G401 (cell line): Measurements from ENCODE around the gene FOXL2. TPM values are rescaled to one million over a fixed set of nuclear protein-coding genes. Genes with fewer than 3 reads are reported as not detected.

Experiments used
- DNase-seq: peaks from one replicate; pipeline ENCODE4 v3.0.0-alpha.2; 2015; ENCODE audit warnings: low spot score
- in situ Hi-C: cut with HindIII; loops from 2 replicates; pipeline ENCODE4 v1.10.0; 2016; ENCODE audit warnings: low sequenced_read_pairs, mixed read lengths
- total RNA-seq: library from RNA; depleted of rRNA; stranded (reverse); fragments of >200 nt; shearing (Covaris generic); gene quantifications from 2 replicates; pipeline ENCODE4 v1.2.3, GENCODE V29; 2014; rRNA removed

FOXL2 gene
- total RNA-seq, 1 experiment from 2014 or later, result not detected

DNA sequence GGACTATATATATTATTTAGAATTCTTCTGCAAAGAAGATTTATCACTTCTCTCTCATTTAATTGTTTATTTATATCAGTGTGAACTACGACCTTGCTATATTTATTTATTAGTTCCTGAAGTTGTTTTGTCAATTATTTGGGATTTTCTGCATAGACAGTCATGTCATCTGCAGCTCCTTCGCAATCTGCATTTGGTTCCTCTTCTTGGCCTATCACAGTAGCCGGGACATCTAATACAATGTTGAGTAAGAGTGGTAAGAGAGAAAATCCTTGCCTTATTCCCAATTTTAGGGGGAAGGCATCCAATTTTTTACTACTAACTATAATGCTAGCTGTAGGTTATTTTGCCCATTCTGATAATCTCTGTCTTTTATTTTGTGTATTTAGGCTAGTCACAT is 39.4 kb downstream of the FOXL2 start:
- DNase-seq, result no peak
- in situ Hi-C loops, result no loop called here

DNA sequence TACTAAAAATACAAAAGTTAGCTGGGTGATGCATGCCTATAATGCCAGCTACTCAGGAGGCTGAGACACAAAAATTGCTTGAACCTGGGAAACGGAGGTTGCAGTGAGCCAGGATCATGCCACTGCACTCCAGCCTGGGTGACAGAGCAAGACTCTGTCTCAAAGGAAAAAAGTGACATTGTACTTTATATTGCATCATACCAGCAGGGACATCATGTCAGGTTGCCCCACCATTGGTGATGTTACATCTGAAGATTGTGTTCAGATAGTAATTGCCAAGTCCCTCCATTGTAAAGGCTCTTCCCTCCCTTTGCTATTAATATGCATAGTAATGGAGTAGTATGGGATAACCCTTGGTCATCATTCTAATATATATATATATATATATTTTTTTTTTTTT is 44.8 kb downstream of the FOXL2 start:
- in situ Hi-C loops, result no loop called here
- DNase-seq, result no peak

DNA sequence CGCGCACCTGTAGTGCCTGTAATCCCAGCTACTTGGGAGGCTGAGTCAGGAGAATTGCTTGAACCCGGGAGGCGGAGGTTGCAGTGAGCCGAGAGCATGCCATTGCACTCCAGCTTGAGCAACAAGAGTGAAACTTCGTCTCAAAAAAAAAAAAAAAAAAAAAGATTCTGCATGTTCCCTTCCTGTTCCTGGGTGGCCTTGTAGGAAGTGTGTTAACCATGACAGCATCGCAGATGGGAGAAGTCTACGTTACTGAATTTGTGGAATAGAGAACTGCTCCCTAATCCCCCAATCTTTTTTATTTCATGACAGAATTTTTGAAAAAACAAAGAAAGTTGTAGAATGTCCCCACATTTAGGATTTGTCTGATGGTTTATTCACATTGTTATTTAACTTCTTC is 45.4 kb downstream of the FOXL2 start:
- in situ Hi-C loops, result no loop called here
- DNase-seq, result no peak

DNA sequence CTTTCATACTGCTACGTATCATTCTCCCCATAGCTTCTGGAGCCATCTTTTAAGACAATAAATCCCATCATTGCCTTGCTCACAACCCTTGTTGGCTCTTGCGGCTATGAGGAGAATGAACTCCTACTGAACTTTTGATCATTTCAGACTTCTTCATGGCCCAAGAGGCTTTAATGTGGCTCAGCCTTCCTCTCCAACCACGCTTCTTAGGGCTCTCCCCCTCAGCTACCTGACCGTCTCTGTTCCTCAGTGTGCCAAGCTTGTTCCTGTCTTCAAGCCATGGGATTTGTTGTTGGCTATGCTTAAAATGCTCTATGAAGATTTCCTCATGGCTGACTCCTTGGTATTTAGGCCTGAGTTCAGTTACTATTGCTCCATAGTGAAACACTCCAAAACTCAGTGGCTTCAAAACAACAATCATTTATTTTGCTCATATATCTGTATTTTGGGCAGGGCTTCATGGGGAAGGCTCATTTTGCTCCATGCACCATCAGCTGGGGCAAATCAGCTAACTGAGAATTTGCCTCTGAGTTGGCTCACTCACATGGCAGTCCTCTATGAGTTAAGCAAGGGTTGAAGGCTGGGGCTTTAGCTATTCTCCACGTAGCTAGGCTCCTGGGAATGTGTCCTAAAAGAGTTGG is 47.5 kb downstream of the FOXL2 start:
- in situ Hi-C loops, result no loop called here
- no peak for DNase-seq

DNA sequence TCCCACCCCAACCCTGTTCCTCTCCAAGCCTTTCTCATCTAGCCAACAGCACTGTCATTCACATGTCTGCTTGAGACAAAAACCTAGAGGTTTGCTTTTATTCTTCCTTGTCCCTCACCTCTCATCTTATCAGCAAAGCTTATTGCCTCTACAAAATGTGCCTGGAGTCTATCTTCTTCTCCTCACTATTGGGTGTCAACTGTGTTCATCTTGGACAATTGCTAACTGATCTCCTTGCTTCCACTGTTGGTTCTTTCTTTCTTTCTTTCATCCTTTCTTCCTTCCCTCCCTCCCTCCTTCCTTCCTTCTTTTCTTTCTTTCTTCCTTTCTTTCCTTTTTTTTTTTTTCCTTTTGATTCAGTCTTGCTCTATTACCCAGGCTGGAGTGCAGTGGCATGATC is 48.2 kb downstream of the FOXL2 start:
- DNase-seq, result no peak
- in situ Hi-C loops, result no loop called here

DNA sequence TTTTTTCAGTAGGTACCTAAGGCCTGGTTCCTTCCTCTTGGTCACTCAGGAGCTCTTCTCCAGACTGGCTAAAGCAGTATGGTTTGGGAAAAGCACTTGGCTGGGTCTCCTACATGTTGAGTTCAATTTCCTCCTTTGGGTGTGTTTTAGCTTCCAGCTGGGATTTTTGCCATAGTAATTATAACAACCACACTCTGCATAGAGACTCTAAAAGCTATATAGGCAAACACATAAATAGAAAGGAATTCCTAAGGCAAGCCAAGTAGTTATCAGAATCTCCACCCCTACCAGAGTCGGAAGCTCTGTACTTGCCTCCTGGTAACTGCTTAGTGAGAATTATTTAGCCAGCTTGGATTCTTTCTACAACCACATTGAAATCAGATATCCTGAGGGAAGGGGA is 48.6 kb downstream of the FOXL2 start:
- in situ Hi-C loops, result no loop called here
- no peak for DNase-seq

Other genes with a start within 250 kb of the FOXL2 start
- 25.4 and 38.0 TPM in 2 replicates for gene PIK3CB, start 112.2 kb downstream of the FOXL2 start, total RNA-seq
- gene FOXL2NB, start 80 bp upstream of the FOXL2 start, total RNA-seq, result 1.2 TPM in 1 of 2 replicates, not detected in the other
- not detected in 2 replicates for gene PRR23A, start 59.1 kb upstream of the FOXL2 start, total RNA-seq
- gene PRR23B, start 73.8 kb upstream of the FOXL2 start, total RNA-seq, result not detected in 2 replicates
- gene PRR23C, start 97.8 kb upstream of the FOXL2 start, total RNA-seq, result not detected in 2 replicates